ENCODE measurements around the gene TSC22D3.
A peak's percentile ranks its signal among the peaks of the same experiment; 100 is the strongest.

TSC22D3 gene

GRCh38 chrX:107747596-107748161, 27.9 kb downstream of the TSC22D3 start:
- H3K36me3 Mint-ChIP-seq (ENCODE audit: low read depth), result no peaks in the 10 kb centered on the region
- H3K27ac Mint-ChIP-seq, result no peak overlapping the region
- H3K4me3 Mint-ChIP-seq, result no peak overlapping the region
- H3K27me3 Mint-ChIP-seq, result no peaks in the 10 kb centered on the region
- H3K9me3 Mint-ChIP-seq, result no peaks in the 10 kb centered on the region
- H3K4me1 Mint-ChIP-seq (ENCODE audit: low read depth), result peaks cover 4% of the 10 kb centered on the region

GRCh38 chrX:107744868-107745267, 30.7 kb downstream of the TSC22D3 start:
- Mint-ChIP-seq H3K36me3 (ENCODE audit: low read depth) (no peaks in the 10 kb centered on the region), H3K27me3 (no peaks in the 10 kb centered on the region), H3K27ac (no peak overlapping the region), H3K4me1 (ENCODE audit: low read depth) (peaks cover 30% of the 10 kb centered on the region), H3K4me3 (no peak overlapping the region), H3K9me3 (no peaks in the 10 kb centered on the region)

GRCh38 chrX:107743995-107744394, 31.6 kb downstream of the TSC22D3 start:
- H3K27ac Mint-ChIP-seq, result no peak overlapping the region

GRCh38 chrX:107742700-107743191, 32.8 kb downstream of the TSC22D3 start:
- Mint-ChIP-seq H3K36me3 (ENCODE audit: low read depth) (no peaks in the 10 kb centered on the region), H3K27me3 (no peaks in the 10 kb centered on the region)

More at GRCh38 chrX:107743995-107744394, 31.6 kb downstream of the TSC22D3 start:
- H3K27me3 Mint-ChIP-seq, result no peaks in the 10 kb centered on the region
- peaks cover 30% of the 10 kb centered on the region for H3K4me1 Mint-ChIP-seq (ENCODE audit: low read depth)
- no peak overlapping the region for H3K4me3 Mint-ChIP-seq
- no peaks in the 10 kb centered on the region for H3K9me3 Mint-ChIP-seq
- H3K36me3 Mint-ChIP-seq (ENCODE audit: low read depth), result no peaks in the 10 kb centered on the region

GRCh38 chrX:107741404-107741790, 34.2 kb downstream of the TSC22D3 start:
- H3K4me3 Mint-ChIP-seq, result peak overlapping the region; percentile 81
- H3K27me3 Mint-ChIP-seq, result no peaks in the 10 kb centered on the region
- H3K9me3 Mint-ChIP-seq, result no peaks in the 10 kb centered on the region
- H3K4me1 Mint-ChIP-seq (ENCODE audit: low read depth), result peaks cover 30% of the 10 kb centered on the region
- H3K36me3 Mint-ChIP-seq (ENCODE audit: low read depth), result no peaks in the 10 kb centered on the region
- H3K27ac Mint-ChIP-seq, result peak overlapping the region; percentile 94

More at GRCh38 chrX:107742700-107743191, 32.8 kb downstream of the TSC22D3 start:
- peak overlapping the region; percentile 81 for H3K4me3 Mint-ChIP-seq
- peaks cover 30% of the 10 kb centered on the region for H3K4me1 Mint-ChIP-seq (ENCODE audit: low read depth)
- peak overlapping the region; percentile 94 for H3K27ac Mint-ChIP-seq
- no peaks in the 10 kb centered on the region for H3K9me3 Mint-ChIP-seq

GRCh38 chrX:107739541-107739940, 36.0 kb downstream of the TSC22D3 start:
- H3K4me3 Mint-ChIP-seq, result no peak overlapping the region
- no peaks in the 10 kb centered on the region for H3K27me3 Mint-ChIP-seq
- no peaks in the 10 kb centered on the region for H3K9me3 Mint-ChIP-seq
- H3K27ac Mint-ChIP-seq, result no peak overlapping the region
- H3K4me1 Mint-ChIP-seq (ENCODE audit: low read depth), result peaks cover 30% of the 10 kb centered on the region
- H3K36me3 Mint-ChIP-seq (ENCODE audit: low read depth), result no peaks in the 10 kb centered on the region

- no peaks in the 10 kb centered on the region for H3K9me3 Mint-ChIP-seq
- H3K4me3 Mint-ChIP-seq, result no peak overlapping the region
- H3K4me1 Mint-ChIP-seq (ENCODE audit: low read depth), result peaks cover 30% of the 10 kb centered on the region
- no peaks in the 10 kb centered on the region for H3K27me3 Mint-ChIP-seq
- H3K36me3 Mint-ChIP-seq (ENCODE audit: low read depth), result no peaks in the 10 kb centered on the region
- H3K27ac Mint-ChIP-seq, result no peak overlapping the region
Observed at GRCh38 chrX:107738768-107739167, 36.8 kb downstream of the TSC22D3 start.

- H3K9me3 Mint-ChIP-seq, result no peaks in the 10 kb centered on the region
- H3K4me1 Mint-ChIP-seq (ENCODE audit: low read depth), result peaks cover 30% of the 10 kb centered on the region
- no peak overlapping the region for H3K27ac Mint-ChIP-seq
- H3K36me3 Mint-ChIP-seq (ENCODE audit: low read depth), result no peaks in the 10 kb centered on the region
- H3K4me3 Mint-ChIP-seq, result no peak overlapping the region
- H3K27me3 Mint-ChIP-seq, result no peaks in the 10 kb centered on the region
Observed at GRCh38 chrX:107738272-107738671, 37.3 kb downstream of the TSC22D3 start.

- Mint-ChIP-seq H3K4me3 (no peak overlapping the region), H3K27ac (no peak overlapping the region), H3K4me1 (ENCODE audit: low read depth) (peaks cover 19% of the 10 kb centered on the region), H3K9me3 (no peaks in the 10 kb centered on the region), H3K36me3 (ENCODE audit: low read depth) (no peaks in the 10 kb centered on the region), H3K27me3 (no peaks in the 10 kb centered on the region)
Observed at GRCh38 chrX:107736781-107737531, 38.6 kb downstream of the TSC22D3 start.

GRCh38 chrX:107734646-107735045, 40.9 kb downstream of the TSC22D3 start:
- no peaks in the 10 kb centered on the region for H3K27me3 Mint-ChIP-seq
- H3K36me3 Mint-ChIP-seq (ENCODE audit: low read depth), result no peaks in the 10 kb centered on the region
- no peak overlapping the region for H3K4me3 Mint-ChIP-seq
- no peak overlapping the region for H3K27ac Mint-ChIP-seq
- no peaks in the 10 kb centered on the region for H3K9me3 Mint-ChIP-seq
- no peaks in the 10 kb centered on the region for H3K4me1 Mint-ChIP-seq (ENCODE audit: low read depth)

GRCh38 chrX:107733686-107734085, 41.9 kb downstream of the TSC22D3 start:
- no peak overlapping the region for H3K4me3 Mint-ChIP-seq
- peaks cover 6% of the 10 kb centered on the region for H3K4me1 Mint-ChIP-seq (ENCODE audit: low read depth)
- H3K36me3 Mint-ChIP-seq (ENCODE audit: low read depth), result no peaks in the 10 kb centered on the region
- no peaks in the 10 kb centered on the region for H3K9me3 Mint-ChIP-seq
- no peaks in the 10 kb centered on the region for H3K27me3 Mint-ChIP-seq
- no peak overlapping the region for H3K27ac Mint-ChIP-seq

- H3K27me3 Mint-ChIP-seq, result no peaks in the 10 kb centered on the region
- H3K9me3 Mint-ChIP-seq, result no peaks in the 10 kb centered on the region
- H3K27ac Mint-ChIP-seq, result no peak overlapping the region
- H3K4me3 Mint-ChIP-seq, result no peak overlapping the region
- peaks cover 11% of the 10 kb centered on the region for H3K4me1 Mint-ChIP-seq (ENCODE audit: low read depth)
- H3K36me3 Mint-ChIP-seq (ENCODE audit: low read depth), result no peaks in the 10 kb centered on the region
Observed at GRCh38 chrX:107731831-107732502, 43.6 kb downstream of the TSC22D3 start.

- Mint-ChIP-seq H3K9me3 (no peaks in the 10 kb centered on the region), H3K27me3 (no peaks in the 10 kb centered on the region), H3K4me1 (ENCODE audit: low read depth) (peaks cover 11% of the 10 kb centered on the region), H3K27ac (no peak overlapping the region), H3K4me3 (no peak overlapping the region), H3K36me3 (ENCODE audit: low read depth) (no peaks in the 10 kb centered on the region)
Observed at GRCh38 chrX:107730991-107731766, 44.4 kb downstream of the TSC22D3 start.

- Mint-ChIP-seq H3K36me3 (ENCODE audit: low read depth) (no peaks in the 10 kb centered on the region), H3K27me3 (no peaks in the 10 kb centered on the region), H3K9me3 (no peaks in the 10 kb centered on the region), H3K27ac (no peak overlapping the region), H3K4me1 (ENCODE audit: low read depth) (peaks cover 11% of the 10 kb centered on the region), H3K4me3 (no peak overlapping the region)
Observed at GRCh38 chrX:107730298-107730655, 45.3 kb downstream of the TSC22D3 start.

All from stimulated activated naive CD8-positive, alpha-beta T cell treated with anti-CD3 and anti-CD28 coated beads, Interleukin-15, Interleukin-2, amounts not matched to agents 100 ng/mL and 50 ng/mL, for 24 hours (primary cell).